GM23338 (cell line): ENCODE measurements around the gene LMO2. TPM values are rescaled to one million over a fixed set of nuclear protein-coding genes. Genes with fewer than 3 reads are reported as not detected.
A peak's percentile ranks its signal among the peaks of the same experiment; 100 is the strongest.

Experiments used
- ATAC-seq: fragments of 200-7000 bp; cut with Tn5 transposase; 3 replicates; pipeline ENCODE4 v1.9.1; 2020
- DNase-seq: peaks from one replicate; pipeline ENCODE4 v3.0.0-alpha.2; 2015; ENCODE audit warnings: low spot score
- H2AFZ ChIP-seq: fragments of 200-600 bp; sonication (generic); 2 replicates; pipeline ENCODE4 v1.8.0; 2016; ENCODE audit warnings: antibody characterized with exemption, mild to moderate bottlenecking, moderate library complexity
- H3F3A ChIP-seq: fragments of 200-600 bp; sonication (generic); replicated peaks from 2 replicates; pipeline ENCODE4 v1.8.0; 2017; ENCODE audit warnings: antibody characterized with exemption, mixed run types, low read depth
- H3K27ac ChIP-seq: fragments of 200-600 bp; sonication (generic); 2 replicates; pipeline ENCODE4 v1.6.1; 2016; ENCODE audit warnings: low read depth
- H3K27me3 ChIP-seq: fragments of 200-600 bp; sonication (generic); 2 replicates; pipeline ENCODE4 v1.8.0; 2016; ENCODE audit warnings: mild to moderate bottlenecking, mixed run types, moderate library complexity; ENCODE audit not compliant: insufficient read depth
- H3K36me3 ChIP-seq: fragments of 200-600 bp; sonication (generic); 2 replicates; pipeline ENCODE4 v1.8.0; 2016; ENCODE audit warnings: mild to moderate bottlenecking; ENCODE audit not compliant: insufficient read depth
- H3K4me1 ChIP-seq: fragments of 200-600 bp; sonication (generic); 2 replicates; pipeline ENCODE4 v1.8.0; 2016; ENCODE audit warnings: mild to moderate bottlenecking, moderate library complexity; ENCODE audit not compliant: insufficient read depth
- H3K4me2 ChIP-seq: fragments of 200-600 bp; sonication (generic); 2 replicates; pipeline ENCODE4 v1.7.1; 2017; ENCODE audit warnings: mixed run types
- H3K4me3 ChIP-seq: fragments of 200-600 bp; sonication (generic); 2 replicates; pipeline ENCODE4 v1.6.1; 2016; ENCODE audit warnings: mixed run types
- H3K79me2 ChIP-seq: fragments of 200-600 bp; sonication (generic); replicated peaks from 2 replicates; pipeline ENCODE4 v1.8.0; 2017; ENCODE audit warnings: mild to moderate bottlenecking; ENCODE audit not compliant: insufficient read depth
- H3K9me2 ChIP-seq: fragments of 200-600 bp; sonication (generic); 2 replicates; pipeline ENCODE4 v1.8.0; 2017; ENCODE audit not compliant: insufficient read depth
- H4K20me1 ChIP-seq: fragments of 200-600 bp; sonication (generic); replicated peaks from 2 replicates; pipeline ENCODE4 v1.8.0; 2017; ENCODE audit warnings: mild to moderate bottlenecking; ENCODE audit not compliant: insufficient read depth
- H3K27ac Mint-ChIP-seq: 2 replicates; pipeline ENCODE4 v1.8.0; 2020; ENCODE audit warnings: inconsistent platforms, mild to moderate bottlenecking, moderate library complexity, mixed read lengths
- H3K27me3 Mint-ChIP-seq: 3 replicates; pipeline ENCODE4 v1.8.0; 2022; ENCODE audit warnings: low read depth, mild to moderate bottlenecking, moderate library complexity, mixed read lengths, inconsistent platforms; ENCODE audit not compliant: insufficient read depth, poor library complexity
- H3K36me3 Mint-ChIP-seq: 3 replicates; pipeline ENCODE4 v1.8.0; 2021; ENCODE audit warnings: low read depth, mild to moderate bottlenecking, inconsistent platforms, moderate library complexity, mixed read lengths
- H3K4me1 Mint-ChIP-seq: 3 replicates; pipeline ENCODE4 v1.8.0; 2020; ENCODE audit warnings: mild to moderate bottlenecking, inconsistent platforms, mixed read lengths
- H3K4me3 Mint-ChIP-seq: 3 replicates; pipeline ENCODE4 v1.8.0; 2021; ENCODE audit warnings: moderate library complexity, mild to moderate bottlenecking, inconsistent platforms, mixed read lengths
- H3K9me3 Mint-ChIP-seq: 3 replicates; pipeline ENCODE4 v1.8.0; 2020; ENCODE audit warnings: moderate library complexity, mild to moderate bottlenecking, inconsistent platforms, mixed read lengths
- CTCF ChIP-seq, 2 experiments: fragments of 200-600 bp in 1 of 2; sonication (generic) in 1 of 2; conservative IDR thresholded peaks; 2 replicates each; pipeline versions ENCODE4 v1.5.1 to v1.6.1; 2016 to 2017; ENCODE audit warnings: antibody characterized with exemption in 2 of 2, low read depth in 2 of 2, mild to moderate bottlenecking in 2 of 2, moderate library complexity in 1 of 2
- ETS1 ChIP-seq: IDR thresholded peaks from 2 replicates; pipeline ENCODE4 v1.6.1; 2016; ENCODE audit warnings: antibody characterized with exemption
- JUNB ChIP-seq: IDR thresholded peaks from one replicate; pipeline ENCODE4 v1.6.1; 2016; ENCODE audit warnings: antibody characterized with exemption; ENCODE audit not compliant: unreplicated experiment
- NANOG ChIP-seq: IDR thresholded peaks from 2 replicates; pipeline ENCODE4 v1.6.1; 2016; ENCODE audit warnings: antibody characterized with exemption, borderline replicate concordance
- REST ChIP-seq: IDR thresholded peaks from one replicate; pipeline ENCODE4 v1.6.1; 2018; ENCODE audit warnings: antibody characterized with exemption; ENCODE audit not compliant: unreplicated experiment
- ZNF462 ChIP-seq: fragments of 250-450 bp; sonication (Bioruptor Pico); IDR thresholded peaks from 2 replicates; pipeline ENCODE4 v1.5.0; 2020; ENCODE audit warnings: mild to moderate bottlenecking, moderate library complexity
- polyA plus RNA-seq: library from polyadenylated mRNA; unstranded; fragments of >200 nt; fragmentation: Nextera tagmentation; extraction: Ambion mirVana; gene quantifications from 2 replicates; pipeline ENCODE4 v1.2.1, GENCODE V29; 2016
- total RNA-seq: library from RNA; depleted of rRNA; stranded (reverse); fragments of >200 nt; shearing (Covaris generic); gene quantifications from 2 replicates; pipeline ENCODE4 v1.2.3, GENCODE V29; 2014

Gene LMO2
- total and polyA plus RNA-seq, 2 experiments from 2014 or later, result 1.4 to 3.1 TPM

GRCh38 chr11:33857933-33858371 lies 33.9 kb downstream of the LMO2 start:
- TF ChIP-seq ZNF462 (CRISPR knock-in tag) (no peak), NANOG (no peak), CTCF (conservative IDR thresholded peaks at IDR 0.05; ENCODE audit: low read depth in 2 of 2) (peak; percentile 97 to 99)
- Histone ChIP-seq H2AFZ (no peak overlapping the region), H3K4me1 (peaks cover 11% of the 10 kb centered on the region), H4K20me1 (no peaks in the 10 kb centered on the region), H3K79me2 (no peaks in the 10 kb centered on the region), H3K9me2 (no peaks in the 10 kb centered on the region), H3F3A (no peaks in the 10 kb centered on the region), H3K4me2 (no peak overlapping the region), H3K4me3 (no peak overlapping the region), H3K27me3 (no peaks in the 10 kb centered on the region), H3K36me3 (no peaks in the 10 kb centered on the region), H3K27ac (no peak overlapping the region)
- Mint-ChIP-seq H3K4me1 (peaks cover 11% of the 10 kb centered on the region), H3K9me3 (no peaks in the 10 kb centered on the region), H3K27ac (no peak overlapping the region), H3K36me3 (no peaks in the 10 kb centered on the region), H3K27me3 (peaks cover 2% of the 10 kb centered on the region), H3K4me3 (no peak overlapping the region)
- ATAC-seq (peak; percentile 92), DNase-seq (peak; percentile 92)

- Histone ChIP-seq H3K79me2 (no peaks in the 10 kb centered on the region), H3K36me3 (no peaks in the 10 kb centered on the region), H3K9me2 (no peaks in the 10 kb centered on the region), H3K4me1 (no peaks in the 10 kb centered on the region), H3K4me3 (no peak overlapping the region), H2AFZ (0 out of 2 replicates have a peak overlapping the region, but pooled peaks have one; percentile 57), H3K4me2 (no peak overlapping the region), H3F3A (no peaks in the 10 kb centered on the region), H3K27me3 (no peaks in the 10 kb centered on the region), H3K27ac (no peak overlapping the region), H4K20me1 (no peaks in the 10 kb centered on the region)
- ATAC-seq, result no peak
- Mint-ChIP-seq H3K36me3 (no peaks in the 10 kb centered on the region), H3K27ac (no peak overlapping the region), H3K4me1 (peaks cover 8% of the 10 kb centered on the region), H3K4me3 (no peak overlapping the region), H3K27me3 (no peaks in the 10 kb centered on the region), H3K9me3 (no peaks in the 10 kb centered on the region)
- no peak for DNase-seq
- TF ChIP-seq REST (no peak), ETS1 (no peak), CTCF (conservative IDR thresholded peaks at IDR 0.05; ENCODE audit: low read depth in 2 of 2) (no peak), JUNB (no peak)
Measured at GRCh38 chr11:33855500-33855899, 36.4 kb downstream of the LMO2 start.
